AG09319 (cell line): Measurements from ENCODE around the gene KLK8.

ENCODE experiments used
- DNase-seq: peaks from one replicate; pipeline ENCODE4 v3.0.0-alpha.2; 2010; ENCODE audit warnings: low read depth; ENCODE audit errors: extremely low read depth
- TF ChIP-seq, protein P1 (sequence below): IDR thresholded peaks from 2 replicates; pipeline ENCODE4 v1.5.1; 2011; ENCODE audit warnings: low read depth, mild to moderate bottlenecking, inconsistent platforms, low read length, moderate library complexity

The KLK8 gene

DNA sequence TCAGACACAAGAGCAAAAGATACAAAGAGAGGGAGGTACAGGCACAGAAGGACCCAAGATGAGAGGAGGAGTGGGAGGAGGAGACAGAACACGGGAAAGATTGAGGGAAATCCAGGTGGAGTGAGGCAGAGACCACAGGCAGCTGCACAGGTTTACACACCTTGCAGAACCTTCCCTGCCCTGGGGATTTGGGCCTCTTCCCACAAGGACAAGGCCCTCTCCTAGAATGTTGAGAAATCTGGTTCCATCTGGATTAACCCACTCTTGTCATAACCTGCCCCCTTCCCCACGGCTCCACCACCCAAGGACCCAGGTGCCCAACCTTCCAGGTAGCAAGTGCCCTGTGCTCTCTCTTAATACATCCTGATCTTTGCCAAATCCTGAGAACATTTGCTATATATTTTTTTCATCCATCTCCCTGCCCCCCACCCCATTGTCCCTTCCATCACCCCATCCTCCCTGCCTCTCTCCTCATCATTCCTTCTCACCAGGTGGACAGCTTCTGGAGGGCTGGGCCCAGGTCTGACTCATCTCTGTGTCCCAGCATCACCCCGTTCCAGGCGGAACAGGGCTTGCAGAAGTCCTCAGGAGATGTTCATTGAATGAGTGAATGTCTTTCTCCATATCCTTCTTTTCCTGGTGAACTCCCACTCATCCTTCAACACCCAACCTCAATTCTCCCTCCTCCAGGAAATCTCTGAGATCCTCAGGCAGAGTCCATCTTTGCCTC lies 8.8 kb upstream of the KLK8 start:
- TF ChIP-seq, protein P1, sequence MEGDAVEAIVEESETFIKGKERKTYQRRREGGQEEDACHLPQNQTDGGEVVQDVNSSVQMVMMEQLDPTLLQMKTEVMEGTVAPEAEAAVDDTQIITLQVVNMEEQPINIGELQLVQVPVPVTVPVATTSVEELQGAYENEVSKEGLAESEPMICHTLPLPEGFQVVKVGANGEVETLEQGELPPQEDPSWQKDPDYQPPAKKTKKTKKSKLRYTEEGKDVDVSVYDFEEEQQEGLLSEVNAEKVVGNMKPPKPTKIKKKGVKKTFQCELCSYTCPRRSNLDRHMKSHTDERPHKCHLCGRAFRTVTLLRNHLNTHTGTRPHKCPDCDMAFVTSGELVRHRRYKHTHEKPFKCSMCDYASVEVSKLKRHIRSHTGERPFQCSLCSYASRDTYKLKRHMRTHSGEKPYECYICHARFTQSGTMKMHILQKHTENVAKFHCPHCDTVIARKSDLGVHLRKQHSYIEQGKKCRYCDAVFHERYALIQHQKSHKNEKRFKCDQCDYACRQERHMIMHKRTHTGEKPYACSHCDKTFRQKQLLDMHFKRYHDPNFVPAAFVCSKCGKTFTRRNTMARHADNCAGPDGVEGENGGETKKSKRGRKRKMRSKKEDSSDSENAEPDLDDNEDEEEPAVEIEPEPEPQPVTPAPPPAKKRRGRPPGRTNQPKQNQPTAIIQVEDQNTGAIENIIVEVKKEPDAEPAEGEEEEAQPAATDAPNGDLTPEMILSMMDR = no peak
- no peak for DNase-seq

DNA sequence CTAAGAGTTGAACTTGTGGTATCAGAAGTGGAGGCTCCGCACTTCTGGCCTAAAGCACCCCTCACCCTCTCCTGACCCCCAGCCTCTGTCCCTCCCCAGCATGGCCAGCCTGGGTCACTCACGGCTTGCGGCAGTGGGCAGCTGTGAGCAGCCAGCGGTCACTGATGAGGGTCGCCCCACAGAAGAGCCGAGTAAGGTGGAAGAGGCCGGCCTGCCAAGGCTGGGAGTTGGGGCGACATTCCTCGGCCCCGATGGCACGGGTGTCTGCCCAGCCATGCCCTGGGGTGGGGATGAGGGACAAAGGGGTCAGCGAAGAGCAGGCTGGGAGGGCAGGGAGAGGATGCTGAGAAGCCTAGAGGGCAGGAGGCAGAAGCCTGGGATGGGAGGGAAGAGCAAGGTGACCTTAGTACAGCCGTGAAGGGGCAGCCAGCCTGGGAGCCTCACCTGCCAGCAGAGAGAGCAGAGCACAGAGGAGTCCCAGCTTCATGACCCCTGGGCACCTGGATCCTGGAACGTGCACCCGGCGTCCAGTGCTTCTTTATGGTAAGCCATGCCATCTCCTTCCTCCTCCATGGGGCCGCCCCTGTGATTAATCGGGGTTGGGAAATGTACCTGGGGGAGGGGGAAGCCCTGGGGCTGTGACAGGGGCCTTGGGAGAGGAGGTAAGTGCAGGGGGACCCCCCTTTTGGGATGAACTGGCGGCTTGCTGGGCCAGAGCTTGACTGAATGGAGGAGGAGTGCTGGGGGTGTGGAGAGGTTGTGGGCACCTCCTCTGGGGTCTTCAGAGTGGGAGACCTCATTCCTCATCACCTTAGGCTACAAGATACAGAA lies 7.9 kb upstream of the KLK8 start:
- DNase-seq = no peak
- TF ChIP-seq, protein P1 = no peak

DNA sequence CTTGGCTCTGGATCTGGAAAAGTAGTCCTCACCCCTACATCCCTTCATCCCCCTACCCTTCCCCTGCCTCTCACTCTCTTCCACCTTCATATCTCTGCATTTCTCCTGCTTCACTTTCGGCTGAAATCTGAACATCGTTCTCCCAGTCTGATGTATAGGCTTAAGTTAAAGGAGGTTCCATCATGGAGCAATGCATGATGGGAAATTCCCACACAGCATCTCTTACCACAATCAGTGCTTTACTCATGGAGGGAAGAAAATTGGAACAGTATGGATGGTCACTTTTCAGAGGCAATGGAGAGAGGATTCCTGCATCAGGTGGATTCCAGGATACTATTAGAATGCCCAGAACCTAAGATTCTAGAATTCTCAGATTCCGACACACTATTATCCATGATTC lies 6.1 kb upstream of the KLK8 start:
- TF ChIP-seq, protein P1 = no peak
- no peak for DNase-seq

DNA sequence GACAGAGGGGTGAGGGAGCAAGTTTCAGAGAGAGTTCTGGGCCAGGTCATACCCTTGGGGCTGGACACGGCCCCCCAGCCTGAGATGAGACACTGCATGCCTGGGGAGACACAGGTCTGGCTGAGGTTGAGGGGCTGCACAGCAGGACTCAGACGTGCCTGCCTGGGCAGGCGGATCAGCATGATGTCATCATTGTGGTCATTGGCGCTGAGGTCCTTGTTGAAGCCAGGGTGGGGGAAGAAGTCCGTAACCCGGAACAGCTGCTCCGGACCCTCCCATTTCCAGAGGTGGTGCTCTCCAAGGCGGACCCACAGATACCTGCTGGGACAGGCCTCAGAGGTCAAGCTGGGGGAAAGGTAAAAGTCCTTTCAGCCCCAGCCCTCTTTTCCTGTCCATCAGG lies 5.0 kb upstream of the KLK8 start:
- TF ChIP-seq, protein P1 = no peak
- no peak for DNase-seq

DNA sequence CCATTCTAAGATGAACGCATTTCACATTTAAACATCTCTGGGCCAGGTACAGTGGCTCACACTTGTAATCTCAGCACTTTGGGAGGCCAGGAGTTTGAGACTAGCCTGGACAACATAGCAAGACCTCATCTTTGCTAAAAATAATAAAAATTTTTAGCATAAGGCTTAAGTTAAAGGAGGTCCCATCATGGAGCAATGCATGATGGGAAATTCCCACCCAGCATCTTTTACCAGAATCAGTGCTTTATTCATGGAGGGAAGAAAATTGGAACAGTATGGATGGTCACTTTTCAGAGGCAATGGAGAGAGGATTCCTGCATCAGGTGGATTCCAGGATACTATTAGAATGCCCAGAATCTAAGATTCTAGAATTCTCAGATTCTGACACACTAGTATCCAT lies 3.8 kb upstream of the KLK8 start:
- TF ChIP-seq, protein P1 = no peak
- no peak for DNase-seq

DNA sequence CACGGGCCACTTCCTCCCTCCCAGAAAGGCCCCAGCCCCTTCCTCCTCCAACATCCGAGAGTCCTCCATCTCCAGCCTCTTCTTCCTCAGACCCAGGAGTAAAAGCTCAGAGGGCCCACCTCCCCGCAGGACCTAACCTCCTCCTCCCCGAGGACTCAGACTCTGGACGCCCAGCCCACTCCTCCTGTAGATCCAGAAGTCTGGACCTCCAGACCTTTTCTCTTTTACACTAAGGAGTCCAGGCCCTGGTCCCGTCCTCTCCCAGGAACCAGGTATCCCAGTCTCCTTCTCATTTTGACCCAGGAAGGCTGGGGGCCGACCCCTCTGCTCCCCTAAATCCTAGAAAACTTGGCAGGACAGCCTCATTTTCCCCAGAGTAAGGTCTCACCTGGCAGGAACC lies 1.9 kb upstream of the KLK8 start:
- no peak for DNase-seq
- TF ChIP-seq, protein P1 = no peak
